GM21737 (cell line): Measurements from ENCODE around the gene ZXDC.

Experiments used
- ATAC-seq: cut with Tn5 transposase; IDR thresholded peaks from one replicate; pipeline ENCODE4 v1.9.1; 2021; ENCODE audit warnings: mild to moderate bottlenecking, moderate library complexity; ENCODE audit not compliant: unreplicated experiment

Gene ZXDC

GRCh38 chr3:126456766-126457388 lies 18.8 kb downstream of the ZXDC start:
- ATAC-seq: no peak

GRCh38 chr3:126456211-126456610 lies 19.5 kb downstream of the ZXDC start:
- ATAC-seq: no peak

GRCh38 chr3:126454437-126455198 lies 21.1 kb downstream of the ZXDC start:
- no peak for ATAC-seq

GRCh38 chr3:126454025-126454424 lies 21.7 kb downstream of the ZXDC start:
- ATAC-seq: no peak

- no peak for ATAC-seq
Observed at GRCh38 chr3:126452213-126452612, 23.5 kb downstream of the ZXDC start.

GRCh38 chr3:126451511-126451910 lies 24.2 kb downstream of the ZXDC start:
- no peak for ATAC-seq

DNA sequence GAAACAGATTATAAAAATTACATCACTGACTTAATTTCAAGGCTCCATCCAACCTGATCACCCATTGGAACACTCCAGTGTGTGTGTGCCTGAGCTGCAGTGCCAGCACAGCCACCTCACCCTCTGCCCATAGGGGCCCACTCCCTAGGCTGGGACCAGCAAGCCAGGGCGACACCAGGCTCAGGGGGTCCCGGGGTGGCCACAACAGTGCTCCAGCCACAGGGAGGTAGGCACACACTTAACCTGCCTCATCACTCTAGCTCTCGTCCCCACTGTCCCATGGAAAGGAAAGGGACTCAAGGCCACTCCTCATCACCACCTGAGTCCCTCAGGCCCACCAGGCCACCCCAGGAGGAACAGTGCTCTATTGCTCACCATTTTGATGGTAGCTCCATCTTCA lies 24.9 kb downstream of the ZXDC start:
- ATAC-seq: no peak

DNA sequence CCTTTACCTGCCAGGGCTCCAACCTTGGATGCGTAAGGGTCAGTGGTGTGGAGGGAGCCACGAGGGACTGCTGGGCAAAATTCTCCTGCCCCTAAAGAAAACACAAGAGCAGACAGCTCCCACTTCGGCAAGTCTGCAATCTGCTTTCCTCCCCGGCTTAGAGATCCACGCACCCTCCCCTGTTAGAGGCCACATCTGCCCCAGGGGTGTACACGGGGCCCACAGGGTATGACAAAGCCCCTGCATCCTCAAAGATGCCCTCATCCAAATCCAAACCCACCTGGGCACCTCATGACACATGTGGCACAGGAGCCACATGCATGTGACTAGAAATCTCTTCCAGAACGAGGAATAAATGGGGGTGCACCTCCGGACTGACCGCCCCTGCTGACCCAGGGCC lies 25.5 kb downstream of the ZXDC start:
- no peak for ATAC-seq

- ATAC-seq: no peak
Observed at GRCh38 chr3:126449621-126450051, 26.1 kb downstream of the ZXDC start.

- ATAC-seq: no peak
Observed at GRCh38 chr3:126448893-126449180, 26.9 kb downstream of the ZXDC start.

GRCh38 chr3:126448136-126448892 lies 27.4 kb downstream of the ZXDC start:
- ATAC-seq: no peak

DNA sequence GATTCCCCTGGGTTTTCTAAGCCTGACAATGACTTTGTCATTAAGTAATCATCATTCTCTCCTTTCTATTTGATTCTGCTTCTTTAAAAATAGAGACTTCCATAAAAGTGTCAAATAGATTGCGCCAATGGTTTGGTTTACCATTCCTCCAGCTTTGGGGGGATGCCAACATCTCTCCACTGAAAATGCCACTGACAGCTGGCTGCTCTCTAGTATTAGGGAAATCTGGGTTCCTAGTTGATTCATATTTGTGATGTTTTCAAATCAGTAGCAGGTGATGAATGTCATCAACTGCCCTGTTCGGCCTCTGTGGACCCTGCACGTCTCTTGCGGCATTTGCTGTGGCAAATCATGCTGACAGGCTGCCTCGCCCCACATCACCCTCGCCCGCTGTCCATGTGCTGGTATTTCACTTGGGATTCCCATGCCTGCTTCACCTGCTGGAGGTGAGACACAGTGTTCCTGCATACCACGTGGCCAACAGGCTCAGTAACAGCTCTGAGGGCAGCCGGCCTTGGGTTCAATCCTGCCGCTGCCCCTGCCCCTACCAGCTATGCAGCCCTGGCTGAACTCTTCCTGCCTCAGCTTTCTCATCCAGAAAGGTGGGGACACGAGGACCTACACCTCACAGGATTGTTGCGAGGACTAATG lies 28.1 kb downstream of the ZXDC start:
- no peak for ATAC-seq

DNA sequence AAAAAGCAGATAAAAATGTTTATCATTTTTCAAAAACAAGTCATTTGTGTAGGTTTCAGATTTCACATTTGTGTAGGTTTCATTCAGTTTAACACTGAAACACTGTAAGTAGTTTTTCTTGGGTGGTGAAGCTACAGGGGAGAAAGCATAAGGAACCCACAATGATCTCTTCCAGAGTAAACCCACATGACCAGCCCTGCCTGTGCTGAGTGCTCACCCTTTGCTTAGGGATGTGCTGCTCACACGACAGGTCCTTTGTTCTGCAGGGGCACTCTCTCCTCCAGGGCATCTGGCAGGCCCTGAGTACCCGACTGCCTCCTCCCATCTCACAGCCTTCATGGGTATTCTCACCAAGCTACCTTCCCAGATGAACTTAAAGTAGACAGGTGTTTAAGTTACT lies 28.9 kb downstream of the ZXDC start:
- ATAC-seq: no peak

DNA sequence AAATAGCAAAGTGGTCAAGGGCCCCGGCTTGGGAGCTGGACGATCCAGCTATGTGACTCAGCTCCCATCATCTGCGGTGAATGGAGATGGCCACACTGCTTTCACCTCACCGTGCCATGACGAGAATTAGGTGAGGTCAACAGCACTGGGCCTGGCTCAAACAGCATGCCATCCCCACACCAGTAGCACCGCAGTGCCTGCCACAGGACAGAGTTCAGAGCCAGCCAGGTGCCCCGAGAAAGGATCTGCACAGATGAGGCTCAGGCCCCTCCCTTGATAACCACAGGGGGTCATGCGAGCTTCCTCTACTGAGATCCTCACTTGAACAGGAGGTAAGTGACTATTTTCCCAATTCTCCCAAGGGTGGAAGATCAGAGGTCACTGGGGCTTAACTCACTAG lies 29.4 kb downstream of the ZXDC start:
- ATAC-seq: no peak

DNA sequence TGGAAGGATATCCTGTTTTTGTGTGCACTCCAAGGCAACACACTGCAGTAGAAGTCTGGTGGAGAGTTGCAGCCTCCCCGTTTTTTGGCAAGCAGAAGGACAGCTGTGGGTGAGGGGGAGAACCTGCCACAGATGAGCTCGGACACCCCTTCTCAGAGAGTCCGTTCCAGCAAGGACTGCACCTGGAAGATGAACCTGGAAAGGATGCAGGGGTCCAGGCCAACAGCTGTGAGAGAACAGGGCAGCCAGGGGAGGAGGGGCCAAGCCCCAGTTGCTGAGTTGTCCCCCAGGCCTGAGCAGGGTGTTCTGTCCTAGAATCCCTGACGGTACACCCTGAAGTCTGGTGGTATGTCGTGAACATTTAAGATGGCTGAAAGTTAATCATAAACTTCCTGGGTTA lies 30.2 kb downstream of the ZXDC start:
- no peak for ATAC-seq

DNA sequence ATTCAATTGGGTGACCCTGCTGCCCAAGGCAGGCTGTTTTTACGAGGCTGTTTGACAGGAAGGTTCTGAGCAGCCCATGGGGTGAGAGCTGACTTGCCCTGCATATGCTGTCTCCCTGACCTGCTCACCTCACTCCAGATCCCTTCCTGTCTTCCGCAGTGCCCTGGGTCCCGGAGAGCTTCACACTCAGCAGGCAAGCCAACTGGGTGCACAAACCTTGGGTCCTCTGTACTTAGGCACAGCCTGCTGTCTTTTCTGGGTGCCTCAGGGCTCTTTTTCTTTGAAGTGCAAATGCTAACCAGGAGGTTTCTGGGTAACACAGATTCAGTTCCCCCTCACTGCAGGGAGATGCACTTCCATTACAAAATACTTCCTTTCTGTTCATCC lies 32.8 kb downstream of the ZXDC start:
- no peak for ATAC-seq

GRCh38 chr3:126442094-126442855 lies 33.4 kb downstream of the ZXDC start:
- ATAC-seq: no peak

- no peak for ATAC-seq
Observed at GRCh38 chr3:126441256-126441880, 34.3 kb downstream of the ZXDC start.

DNA sequence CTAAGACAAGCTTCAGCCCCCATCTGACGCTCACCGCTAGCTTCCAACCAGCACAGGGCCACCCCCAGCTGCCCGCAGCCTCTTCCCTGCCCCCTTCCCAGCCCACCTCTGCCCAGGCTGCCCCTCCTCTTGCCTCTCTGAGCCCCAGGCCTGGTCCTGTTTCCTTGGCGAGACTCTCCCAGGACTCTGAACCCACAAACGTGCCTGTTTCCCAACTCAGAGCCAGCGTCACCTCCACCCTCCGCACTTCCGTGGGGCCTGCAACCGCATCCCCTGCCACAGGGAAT lies 35.0 kb downstream of the ZXDC start:
- ATAC-seq: no peak

- ATAC-seq: no peak
Observed at GRCh38 chr3:126439968-126440708, 35.6 kb downstream of the ZXDC start.
